ENCODE data around the gene GCH1. TPM values are rescaled to one million over a fixed set of nuclear protein-coding genes. Genes with fewer than 3 reads are reported as not detected.

Gene GCH1
- total RNA-seq, 4 donors from 2014 or later: 15.7 to 29.2 (median 28.1) TPM

DNA sequence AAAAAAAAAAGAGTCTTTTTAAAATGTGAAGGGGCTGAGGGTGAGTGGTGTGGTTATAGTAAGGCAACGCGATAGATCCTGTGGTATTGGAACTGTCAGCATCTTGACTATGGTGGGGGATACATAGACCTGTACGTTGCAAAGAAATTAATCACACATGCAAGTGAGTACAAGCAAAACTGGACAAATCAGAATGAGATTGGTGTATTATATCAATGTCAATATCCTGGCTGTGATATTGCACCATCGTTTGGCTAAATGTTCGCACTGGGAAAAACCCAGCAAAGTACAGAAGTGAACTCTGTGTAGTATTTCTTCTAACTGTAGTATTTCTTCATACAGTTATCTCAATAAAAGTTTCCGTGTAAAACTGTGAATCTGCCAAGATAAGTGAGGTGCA, 67.9 kb downstream of the GCH1 start:
- H3K36me3 ChIP-seq: no peaks in the 10 kb centered on the region
- TF ChIP-seq POLR2A (IDR thresholded peaks at IDR 0.05): no peak
- TF ChIP-seq, protein P1, sequence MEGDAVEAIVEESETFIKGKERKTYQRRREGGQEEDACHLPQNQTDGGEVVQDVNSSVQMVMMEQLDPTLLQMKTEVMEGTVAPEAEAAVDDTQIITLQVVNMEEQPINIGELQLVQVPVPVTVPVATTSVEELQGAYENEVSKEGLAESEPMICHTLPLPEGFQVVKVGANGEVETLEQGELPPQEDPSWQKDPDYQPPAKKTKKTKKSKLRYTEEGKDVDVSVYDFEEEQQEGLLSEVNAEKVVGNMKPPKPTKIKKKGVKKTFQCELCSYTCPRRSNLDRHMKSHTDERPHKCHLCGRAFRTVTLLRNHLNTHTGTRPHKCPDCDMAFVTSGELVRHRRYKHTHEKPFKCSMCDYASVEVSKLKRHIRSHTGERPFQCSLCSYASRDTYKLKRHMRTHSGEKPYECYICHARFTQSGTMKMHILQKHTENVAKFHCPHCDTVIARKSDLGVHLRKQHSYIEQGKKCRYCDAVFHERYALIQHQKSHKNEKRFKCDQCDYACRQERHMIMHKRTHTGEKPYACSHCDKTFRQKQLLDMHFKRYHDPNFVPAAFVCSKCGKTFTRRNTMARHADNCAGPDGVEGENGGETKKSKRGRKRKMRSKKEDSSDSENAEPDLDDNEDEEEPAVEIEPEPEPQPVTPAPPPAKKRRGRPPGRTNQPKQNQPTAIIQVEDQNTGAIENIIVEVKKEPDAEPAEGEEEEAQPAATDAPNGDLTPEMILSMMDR (IDR thresholded peaks at IDR 0.05): no peak

DNA sequence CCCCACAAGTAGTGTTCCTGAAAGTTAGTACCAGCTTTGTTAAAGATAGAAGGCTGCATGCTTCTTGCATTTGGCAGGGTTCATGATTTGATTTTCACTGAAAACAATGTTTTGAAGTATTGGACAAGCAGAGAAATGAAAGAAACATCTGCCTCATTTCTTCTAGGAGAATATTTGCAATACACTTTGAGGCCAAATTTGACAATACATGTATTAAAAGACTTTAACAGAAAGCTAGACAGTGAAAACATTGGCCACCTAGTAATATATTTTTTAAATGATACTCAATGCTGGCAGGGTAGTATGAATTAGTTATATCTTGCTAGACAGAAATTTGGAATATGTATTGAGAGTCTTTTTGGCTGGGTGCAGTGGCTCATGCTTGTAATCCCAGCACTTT, 68.5 kb downstream of the GCH1 start:
- H3K9me3 ChIP-seq: no peaks in the 10 kb centered on the region
- no peak overlapping the region for H3K4me3 ChIP-seq
- no peaks in the 10 kb centered on the region for H3K27me3 ChIP-seq
- H3K4me1 ChIP-seq: no peaks in the 10 kb centered on the region
- no peak for TF ChIP-seq POLR2A (IDR thresholded peaks at IDR 0.05)
- TF ChIP-seq, protein P1 (IDR thresholded peaks at IDR 0.05): no peak
- H3K27ac ChIP-seq: no peak overlapping the region
- H3K36me3 ChIP-seq: no peaks in the 10 kb centered on the region
- no peak for DNase-seq

More for the DNA sequence above, 67.9 kb downstream of the GCH1 start:
- Histone ChIP-seq H3K4me1 (no peaks in the 10 kb centered on the region), H3K27me3 (no peaks in the 10 kb centered on the region), H3K9me3 (no peaks in the 10 kb centered on the region), H3K27ac (no peak overlapping the region), H3K4me3 (no peak overlapping the region)
- DNase-seq: no peak

DNA sequence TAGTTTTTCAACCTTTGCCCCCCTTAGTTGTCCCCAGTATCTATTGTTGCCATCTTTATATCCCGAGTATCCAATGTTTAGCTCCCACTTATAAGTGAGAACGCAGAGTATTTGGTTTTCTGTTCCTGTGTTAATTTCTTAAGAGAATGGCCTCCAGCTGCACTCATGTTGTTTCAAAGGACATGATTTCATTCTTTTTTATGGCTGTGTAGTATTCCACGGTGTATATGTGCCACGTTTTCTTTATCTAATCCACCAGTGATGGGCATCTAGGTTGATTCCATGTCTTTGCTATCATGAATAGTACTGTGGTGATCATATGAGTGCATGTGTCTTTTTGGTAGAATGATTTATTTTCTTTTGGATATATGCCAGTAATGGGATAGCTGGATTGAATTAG, 72.0 kb downstream of the GCH1 start:
- no peak overlapping the region for H3K4me3 ChIP-seq
- no peak overlapping the region for H3K27ac ChIP-seq
- no peaks in the 10 kb centered on the region for H3K36me3 ChIP-seq
- H3K9me3 ChIP-seq: peaks cover 0 to 3% (median 0%) of the 10 kb centered on the region in 4 donors
- no peaks in the 10 kb centered on the region for H3K27me3 ChIP-seq
- TF ChIP-seq, protein P1 (IDR thresholded peaks at IDR 0.05): no peak
- no peak for TF ChIP-seq POLR2A (IDR thresholded peaks at IDR 0.05)
- H3K4me1 ChIP-seq: no peaks in the 10 kb centered on the region
- DNase-seq: no peak

DNA sequence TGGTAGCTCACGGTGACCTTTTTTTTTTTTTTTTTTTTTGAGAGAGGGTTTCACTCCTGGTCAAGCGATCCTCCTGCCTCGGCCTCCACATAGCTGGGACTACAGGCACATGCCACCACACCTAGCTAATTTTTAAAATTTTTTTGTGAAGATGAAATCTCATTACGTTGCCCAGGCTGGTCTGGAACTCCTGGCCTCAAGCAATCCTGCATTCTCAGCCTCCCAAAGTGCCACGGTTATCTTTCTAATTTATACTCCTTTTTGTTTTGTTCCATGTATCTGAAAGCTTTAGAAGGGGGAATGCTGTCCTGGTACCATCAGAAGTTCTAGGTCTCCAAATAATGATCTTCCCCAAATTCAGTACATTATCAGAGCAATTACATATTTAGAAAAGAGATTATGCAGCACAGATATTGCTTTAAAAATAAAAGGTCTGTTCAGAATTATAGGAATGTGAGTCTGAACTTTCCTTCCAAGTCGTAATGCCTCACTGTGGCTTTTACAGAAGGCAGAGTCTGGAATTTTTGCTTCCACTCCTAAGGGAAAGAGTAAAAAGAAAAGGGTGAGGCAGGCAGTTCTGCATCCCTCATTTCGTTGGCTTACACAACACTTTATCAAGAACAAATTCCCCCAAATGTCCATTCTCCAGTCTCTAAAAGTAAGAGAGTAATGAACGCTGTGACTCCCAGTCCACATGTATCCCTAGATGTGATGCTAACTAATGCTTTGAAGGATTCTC, 73.0 kb downstream of the GCH1 start:
- H3K9me3 ChIP-seq: peaks cover 0 to 3% (median 0%) of the 10 kb centered on the region in 4 donors
- no peak for DNase-seq
- H3K27ac ChIP-seq: no peak overlapping the region
- H3K4me3 ChIP-seq: no peak overlapping the region
- no peaks in the 10 kb centered on the region for H3K36me3 ChIP-seq
- TF ChIP-seq, protein P1 (IDR thresholded peaks at IDR 0.05): no peak
- no peak for TF ChIP-seq POLR2A (IDR thresholded peaks at IDR 0.05)
- H3K27me3 ChIP-seq: no peaks in the 10 kb centered on the region
- no peaks in the 10 kb centered on the region for H3K4me1 ChIP-seq

DNA sequence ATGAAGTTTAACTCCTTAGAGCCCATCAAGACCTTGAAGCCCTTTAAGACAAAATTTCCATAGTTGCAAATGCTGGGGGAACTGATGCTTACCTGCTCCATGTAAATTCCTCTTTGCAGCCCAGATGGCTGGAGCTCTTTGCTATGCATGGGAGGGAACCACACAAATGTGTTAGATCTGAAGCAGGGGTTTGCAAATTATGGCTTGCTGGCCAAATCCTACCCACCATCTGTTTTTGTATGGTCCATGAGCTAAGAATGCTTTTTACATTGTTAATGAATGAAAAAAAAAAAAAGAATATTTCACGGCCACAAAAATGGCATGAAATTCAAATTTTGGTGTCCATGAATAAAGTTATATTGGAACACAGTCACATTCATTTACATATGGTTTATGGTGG, 74.6 kb downstream of the GCH1 start:
- Histone ChIP-seq H3K36me3 (no peaks in the 10 kb centered on the region), H3K4me1 (no peaks in the 10 kb centered on the region), H3K27me3 (no peaks in the 10 kb centered on the region), H3K27ac (no peak overlapping the region), H3K4me3 (no peak overlapping the region), H3K9me3 (peaks cover 0 to 8% (median 2%) of the 10 kb centered on the region in 4 donors)
- TF ChIP-seq POLR2A (IDR thresholded peaks at IDR 0.05): no peak
- TF ChIP-seq, protein P1 (IDR thresholded peaks at IDR 0.05): no peak
- DNase-seq: no peak
